ENCODE measurements around the gene BCL7C.

DNA sequence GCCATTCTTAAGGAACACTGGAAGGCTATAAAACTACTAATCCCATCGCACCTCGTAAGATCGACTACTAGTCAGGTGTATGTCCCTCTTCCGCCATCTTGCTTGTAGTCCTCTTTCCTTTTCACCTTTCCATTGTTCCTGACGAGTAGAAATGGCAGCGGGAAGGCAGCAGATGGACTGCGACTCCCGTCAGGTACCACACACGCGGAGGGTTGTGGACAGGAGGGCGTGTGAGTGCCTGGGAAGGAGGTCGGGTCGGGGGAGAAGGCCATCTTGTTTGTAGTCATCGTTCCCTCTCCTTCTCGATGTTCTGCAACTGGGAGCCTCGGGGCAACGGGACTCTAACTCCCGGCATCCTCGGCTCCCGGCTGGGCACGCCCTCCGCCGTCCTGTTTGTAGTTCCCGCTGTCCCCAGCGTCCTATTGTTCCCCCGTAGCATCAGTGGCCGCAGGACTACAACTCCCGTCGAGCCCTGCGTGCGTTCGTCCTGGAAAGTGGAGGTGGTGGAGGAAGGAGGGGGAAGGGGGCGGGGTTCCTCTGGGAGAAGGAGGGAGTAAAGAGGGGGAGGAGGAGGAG lies 29.2 kb upstream of the BCL7C start:
- TF ChIP-seq POLR2A (IDR thresholded peaks at IDR 0.05): no peak
- TF ChIP-seq, protein P1, sequence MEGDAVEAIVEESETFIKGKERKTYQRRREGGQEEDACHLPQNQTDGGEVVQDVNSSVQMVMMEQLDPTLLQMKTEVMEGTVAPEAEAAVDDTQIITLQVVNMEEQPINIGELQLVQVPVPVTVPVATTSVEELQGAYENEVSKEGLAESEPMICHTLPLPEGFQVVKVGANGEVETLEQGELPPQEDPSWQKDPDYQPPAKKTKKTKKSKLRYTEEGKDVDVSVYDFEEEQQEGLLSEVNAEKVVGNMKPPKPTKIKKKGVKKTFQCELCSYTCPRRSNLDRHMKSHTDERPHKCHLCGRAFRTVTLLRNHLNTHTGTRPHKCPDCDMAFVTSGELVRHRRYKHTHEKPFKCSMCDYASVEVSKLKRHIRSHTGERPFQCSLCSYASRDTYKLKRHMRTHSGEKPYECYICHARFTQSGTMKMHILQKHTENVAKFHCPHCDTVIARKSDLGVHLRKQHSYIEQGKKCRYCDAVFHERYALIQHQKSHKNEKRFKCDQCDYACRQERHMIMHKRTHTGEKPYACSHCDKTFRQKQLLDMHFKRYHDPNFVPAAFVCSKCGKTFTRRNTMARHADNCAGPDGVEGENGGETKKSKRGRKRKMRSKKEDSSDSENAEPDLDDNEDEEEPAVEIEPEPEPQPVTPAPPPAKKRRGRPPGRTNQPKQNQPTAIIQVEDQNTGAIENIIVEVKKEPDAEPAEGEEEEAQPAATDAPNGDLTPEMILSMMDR (IDR thresholded peaks at IDR 0.05): no peak
- no peak for TF ChIP-seq EP300 (IDR thresholded peaks at IDR 0.05)

Data from stomach (tissue), 4 donors.